Stomach smooth muscle (tissue), 2 donors: ENCODE measurements around the gene MRPL30.
"Not testable (repeated sequence)": the region's sequence is repeated elsewhere in the genome, so short reads cannot be mapped to it uniquely, and the experiment has no call there.

Experiments
- H3K27ac ChIP-seq: one replicate; pipeline ENCODE4 v1.7.0; 2013; ENCODE audit warnings: mild to moderate bottlenecking, low read length, inconsistent platforms
- H3K27me3 ChIP-seq, 2 donors: one replicate each; pipeline ENCODE4 v1.7.0; 2013; ENCODE audit warnings: low read length in 2 of 2; ENCODE audit not compliant: insufficient read depth in 2 of 2, control insufficient read depth in 1 of 2
- H3K36me3 ChIP-seq, 2 donors: one replicate each; pipeline ENCODE4 v1.7.0; 2013; ENCODE audit warnings: low read length in 2 of 2; ENCODE audit not compliant: control insufficient read depth in 2 of 2, insufficient read depth in 2 of 2
- H3K4me1 ChIP-seq: one replicate; pipeline ENCODE4 v1.7.0; 2013; ENCODE audit warnings: low read length; ENCODE audit not compliant: control insufficient read depth, insufficient read depth
- H3K4me3 ChIP-seq, 2 donors: one replicate each; pipeline ENCODE4 v1.7.0; 2013; ENCODE audit warnings: low read length in 2 of 2
- H3K9ac ChIP-seq, 2 donors: one replicate each; pipeline ENCODE4 v1.7.0; 2013; ENCODE audit warnings: low read length in 2 of 2, mild to moderate bottlenecking in 1 of 2
- H3K9me3 ChIP-seq, 2 donors: one replicate each; pipeline ENCODE4 v1.7.0; 2013; ENCODE audit warnings: low read length in 2 of 2; ENCODE audit not compliant: control insufficient read depth in 2 of 2
- donor health status: healthy.
- donor health status: Pancreatic carcinoma.

Gene MRPL30

DNA sequence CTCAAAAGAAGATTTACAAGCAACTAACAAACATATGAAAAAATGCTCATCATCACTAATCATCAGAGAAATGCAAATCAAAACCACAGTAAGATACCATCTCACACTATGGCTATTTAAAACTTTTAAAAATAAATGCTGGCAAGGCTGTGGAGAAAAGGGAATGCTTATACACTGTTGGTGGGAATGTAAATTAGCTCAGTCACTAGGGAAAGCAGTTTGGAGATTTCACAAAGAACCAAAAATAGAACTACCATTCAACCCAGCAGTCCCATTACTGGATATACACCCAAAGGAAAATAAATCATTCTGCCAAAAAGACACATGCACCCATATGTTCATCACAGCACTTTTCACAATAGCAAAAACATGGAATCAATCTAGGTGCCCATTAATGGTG lies 52.2 kb downstream of the MRPL30 start:
- H3K27me3 ChIP-seq, H3K4me1 ChIP-seq, H3K9ac ChIP-seq, H3K27ac ChIP-seq, H3K36me3 ChIP-seq, H3K9me3 ChIP-seq, H3K4me3 ChIP-seq: not testable (repeated sequence)

DNA sequence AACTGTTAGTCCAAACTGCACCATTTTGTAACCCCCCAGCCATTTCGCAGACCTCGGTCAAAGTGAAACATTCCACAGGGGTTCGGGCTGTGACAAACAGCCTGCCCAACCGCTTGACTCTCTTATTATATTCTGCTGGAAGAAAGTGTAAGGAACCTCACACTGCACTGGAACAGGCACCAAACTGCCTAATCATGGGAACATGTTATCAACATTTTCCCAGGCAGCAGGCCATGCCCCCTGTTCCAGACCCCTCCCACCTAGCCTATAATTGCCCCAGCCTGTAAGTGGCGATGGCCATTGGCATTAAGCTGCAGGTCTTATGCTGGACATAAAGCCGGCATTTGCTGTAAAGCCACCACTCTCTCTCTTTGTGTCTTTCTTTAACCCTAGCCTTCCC lies 57.6 kb downstream of the MRPL30 start:
- no peak overlapping the region for H3K27ac ChIP-seq
- no peaks in the 10 kb centered on the region for H3K27me3 ChIP-seq
- no peak overlapping the region for H3K9ac ChIP-seq
- H3K9me3 ChIP-seq = no peaks in the 10 kb centered on the region
- H3K4me1 ChIP-seq = no peaks in the 10 kb centered on the region
- H3K4me3 ChIP-seq = no peak overlapping the region
- no peaks in the 10 kb centered on the region for H3K36me3 ChIP-seq

DNA sequence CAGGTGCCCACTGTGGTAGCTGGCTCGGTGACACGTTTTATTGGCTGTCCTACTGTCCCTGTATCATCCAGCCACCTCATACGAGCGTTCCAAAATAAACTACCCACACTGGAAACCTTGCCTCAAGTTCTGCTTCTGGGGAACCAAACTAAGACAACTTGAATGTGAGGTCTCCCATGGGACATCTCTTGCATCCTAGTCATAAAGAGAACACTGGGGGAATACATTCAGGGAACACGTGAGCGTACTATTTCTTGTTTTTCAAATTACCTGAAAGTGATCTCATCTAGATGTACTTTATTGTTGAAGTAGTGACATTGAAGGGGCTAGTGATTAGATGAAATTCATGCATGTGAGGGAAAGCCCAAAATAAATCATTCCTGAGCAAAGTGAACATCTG lies 59.4 kb downstream of the MRPL30 start:
- Histone ChIP-seq H3K27ac (no peak overlapping the region), H3K9me3 (no peaks in the 10 kb centered on the region), H3K27me3 (no peaks in the 10 kb centered on the region), H3K9ac (no peak overlapping the region), H3K4me1 (no peaks in the 10 kb centered on the region), H3K36me3 (no peaks in the 10 kb centered on the region), H3K4me3 (no peak overlapping the region)

DNA sequence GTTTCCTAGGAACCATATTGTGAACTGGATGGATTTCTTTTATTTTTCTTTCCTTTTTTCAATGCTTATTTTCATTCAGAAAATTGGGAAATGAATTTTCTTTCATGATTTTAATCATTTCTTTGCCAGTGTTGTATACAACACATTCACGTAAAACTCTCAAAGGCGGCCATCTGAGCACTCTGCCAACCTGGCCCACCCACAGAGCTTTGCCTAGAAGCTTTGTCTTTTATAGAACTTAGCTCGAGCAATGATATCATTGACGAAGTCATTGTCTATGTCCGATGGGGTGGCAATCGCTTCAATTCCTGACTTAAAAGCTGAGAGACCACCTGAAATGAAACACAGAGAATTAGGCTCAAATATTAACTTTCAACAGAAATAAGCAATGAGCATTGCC lies 61.2 kb downstream of the MRPL30 start:
- no peaks in the 10 kb centered on the region for H3K27me3 ChIP-seq
- no peak overlapping the region for H3K9ac ChIP-seq
- H3K27ac ChIP-seq = no peak overlapping the region
- H3K4me1 ChIP-seq = no peaks in the 10 kb centered on the region
- H3K4me3 ChIP-seq = no peak overlapping the region
- H3K36me3 ChIP-seq = peaks cover 0 to 3% of the 10 kb centered on the region in 2 donors
- no peaks in the 10 kb centered on the region for H3K9me3 ChIP-seq
